Spleen (tissue), 11 donors: ENCODE measurements around the gene ARPC4. TPM values are rescaled to one million over a fixed set of nuclear protein-coding genes. Genes with fewer than 3 reads are reported as not detected.

ENCODE experiments used
- DNase-seq: peaks from one replicate; pipeline ENCODE4 v3.0.0-alpha.2; 2020
- H3K27ac ChIP-seq, 8 donors: fragments of 200-600 bp; sonication (generic) in 7 of 8; 1 replicate in 4 of 8; 2 replicates in 4 of 8; pipeline versions ENCODE4 v1.5.0 to v1.8.0; 2016 to 2021; ENCODE audit warnings: inconsistent platforms in 4 of 8, mild to moderate bottlenecking in 4 of 8, moderate library complexity in 1 of 8
- H3K27me3 ChIP-seq, 7 donors: fragments of 200-600 bp; sonication (generic) in 6 of 7; replicated peaks in 1 of 7; 1 replicate in 4 of 7; 2 replicates in 3 of 7; pipeline versions ENCODE4 v1.5.0 to v1.8.0; 2016 to 2021; ENCODE audit warnings: inconsistent platforms in 3 of 7, mild to moderate bottlenecking in 1 of 7
- H3K36me3 ChIP-seq, 6 donors: fragments of 200-600 bp; sonication (generic) in 5 of 6; 1 replicate in 4 of 6; 2 replicates in 2 of 6; pipeline versions ENCODE4 v1.5.0 to v1.8.0; 2016 to 2021; ENCODE audit warnings: inconsistent platforms in 2 of 6
- H3K4me1 ChIP-seq, 6 donors: fragments of 200-600 bp; sonication (generic) in 5 of 6; 1 replicate in 3 of 6; 2 replicates in 3 of 6; pipeline versions ENCODE4 v1.5.0 to v1.8.0; 2016 to 2021; ENCODE audit warnings: inconsistent platforms in 3 of 6
- H3K4me3 ChIP-seq, 8 donors: fragments of 200-600 bp; sonication (generic) in 7 of 8; 1 replicate in 4 of 8; 2 replicates in 4 of 8; pipeline versions ENCODE4 v1.5.0 to v1.8.0; 2016 to 2021; ENCODE audit warnings: inconsistent platforms in 4 of 8, mild to moderate bottlenecking in 4 of 8, moderate library complexity in 2 of 8
- H3K9me3 ChIP-seq, 8 donors: fragments of 200-600 bp; sonication (generic) in 7 of 8; 1 replicate in 4 of 8; 2 replicates in 4 of 8; pipeline versions ENCODE4 v1.5.0 to v1.8.0; 2016 to 2021; ENCODE audit warnings: inconsistent platforms in 4 of 8
- CTCF ChIP-seq, 11 experiments: fragments of 200-600 bp in 7 of 11; fragments of 450-650 bp in 4 of 11; sonication (generic) in 4 of 11; IDR thresholded peaks in 8 of 11; conservative IDR thresholded peaks in 3 of 11; 1 replicate in 7 of 11; 2 replicates in 4 of 11; pipeline versions ENCODE4 v1.4.0 to v1.8.0; 2016 to 2021; ENCODE audit warnings: antibody characterized with exemption in 11 of 11, inconsistent platforms in 4 of 11, mild to moderate bottlenecking in 1 of 11
- POLR2A ChIP-seq, 3 donors: fragments of 450-650 bp; IDR thresholded peaks; one replicate each; pipeline ENCODE4 v1.5.1; 2017; ENCODE audit warnings: antibody characterized with exemption in 3 of 3, mild to moderate bottlenecking in 1 of 3
- POLR2AphosphoS5 ChIP-seq, 3 donors: sonication (generic); formaldehyde crosslinking; IDR thresholded peaks; one replicate each; pipeline ENCODE4 v1.5.1; 2017; ENCODE audit warnings: antibody characterized with exemption in 3 of 3
- WGBS, 5 donors: extraction: QIAGEN DNeasy Blood & Tissue Kit in 3 of 5; methylation state at CpG; one replicate each; pipeline versions ENCODE4 v1.1.5 to v1.1.7; 2013 to 2018; 5-methylcytosine and 5-hydroxymethylcytosine counted together
- intact Hi-C: fragments of 100-400 bp; cut with DNase I; formaldehyde crosslinking; loops from one replicate; pipeline ENCODE4 v1.15.0; 2023; ENCODE audit warnings: low total_unique reads
- polyA plus RNA-seq, 3 donors: library from polyadenylated mRNA; stranded (reverse); fragments of 200-250 nt; gene quantifications; one replicate each; pipeline ENCODE4 v1.2.1, GENCODE V29; 2013
- total RNA-seq, 7 donors: library from RNA; depleted of rRNA in 3 of 7; stranded (reverse); fragments of >200 nt in 3 of 7; fragmentation: NEBNext Ultra II Directional in 4 of 7; extraction: Animal tissue kit (Norgen Biotek cat#: 25700) in 4 of 7; gene quantifications; one replicate each; pipeline versions ENCODE4 v1.1.0 to v1.2.1, GENCODE V29; 2016 to 2021
- donor health status: healthy with polysubstance abuse.
- donor health status: DM: no; HTN: no; CAD: no; lungs with moderate emphysema.
- donor health status: DM: no; HTN: no; CAD: no.
- donor health status: Bipolar disorder and iron deficiency.
- donor health status: healthy.
- donor health status: DM: no; HTN: no; CAD: no.
- donor health status: DM: yes; HTN: yes; CAD: no.

The ARPC4 gene
- total and polyA plus RNA-seq, 10 donors: 98.9 to 238 (median 185) TPM

GRCh38 chr3:9837701-9838582, 45.1 kb downstream of the ARPC4 start:
- DNase-seq: no peak
- Histone ChIP-seq H3K27me3 (no peaks in the 10 kb centered on the region), H3K36me3 (peaks cover 4 to 91% (median 62%) of the 10 kb centered on the region in 6 donors), H3K27ac (peak overlapping the region in 1 of 8 donors; percentile 17), H3K4me1 (peaks cover 2 to 26% (median 12%) of the 10 kb centered on the region in 6 donors), H3K9me3 (no peaks in the 10 kb centered on the region), H3K4me3 (no peak overlapping the region)
- WGBS, 5 donors: 59 to 77% (median 72%) methylated on average over 12 of the region's 12 CpGs
- TF ChIP-seq POLR2AphosphoS5 (IDR thresholded peaks at IDR 0.05) (peak in 2 of 3 donors; percentile 28 to 33), POLR2A (IDR thresholded peaks at IDR 0.05) (no peak)
- intact Hi-C loops: no loop called here

GRCh38 chr3:9838856-9839255, 46.0 kb downstream of the ARPC4 start:
- no peak for DNase-seq
- Histone ChIP-seq H3K9me3 (no peaks in the 10 kb centered on the region), H3K36me3 (peaks cover 4 to 82% (median 54%) of the 10 kb centered on the region in 6 donors), H3K4me3 (no peak overlapping the region), H3K27me3 (no peaks in the 10 kb centered on the region), H3K27ac (no peak overlapping the region), H3K4me1 (peaks cover 7 to 31% (median 16%) of the 10 kb centered on the region in 6 donors)
- 58 to 86% (median 77%) methylated on average over 2 to 4 of the region's 4 CpGs for WGBS, 5 donors
- intact Hi-C loops: no loop called here
- no peak for TF ChIP-seq CTCF (IDR thresholded peaks at IDR 0.05 in 8 of 11, conservative IDR thresholded peaks at IDR 0.05 in 3 of 11)

GRCh38 chr3:9841015-9841414, 48.1 kb downstream of the ARPC4 start:
- H3K36me3 ChIP-seq: peaks cover 4 to 60% (median 35%) of the 10 kb centered on the region in 6 donors
- no peak overlapping the region for H3K27ac ChIP-seq
- intact Hi-C loops: no loop called here
- no peak for DNase-seq
- H3K4me3 ChIP-seq: no peak overlapping the region
- no peaks in the 10 kb centered on the region for H3K9me3 ChIP-seq
- H3K27me3 ChIP-seq: no peaks in the 10 kb centered on the region
- peaks cover 11 to 44% (median 25%) of the 10 kb centered on the region in 6 donors for H3K4me1 ChIP-seq
- WGBS, 5 donors: 81 to 93% (median 83%) methylated on average over 8 of the region's 8 CpGs
- TF ChIP-seq POLR2AphosphoS5 (IDR thresholded peaks at IDR 0.05) (no peak), POLR2A (IDR thresholded peaks at IDR 0.05) (no peak), CTCF (IDR thresholded peaks at IDR 0.05 in 8 of 11, conservative IDR thresholded peaks at IDR 0.05 in 3 of 11) (no peak)

- DNase-seq: peak; percentile 99
- H3K9me3 ChIP-seq: no peaks in the 10 kb centered on the region
- intact Hi-C loops: no loop called here
- H3K27ac ChIP-seq: peak within 1 kb of the TSS; percentile 45 to 91 (median 81)
- WGBS, 5 donors: 0 to 2% (median 0%) methylated on average over 25 to 42 of the region's 42 CpGs
- peaks cover 11 to 38% (median 20%) of the 10 kb centered on the region in 6 donors for H3K4me1 ChIP-seq
- H3K4me3 ChIP-seq: peak within 1 kb of the TSS; percentile 70 to 96 (median 85)
- no peaks in the 10 kb centered on the region for H3K27me3 ChIP-seq
- H3K36me3 ChIP-seq: peaks cover 4 to 32% (median 27%) of the 10 kb centered on the region in 6 donors
- TF ChIP-seq POLR2AphosphoS5 (IDR thresholded peaks at IDR 0.05) (peak; percentile 92 to 93 (median 93)), POLR2A (IDR thresholded peaks at IDR 0.05) (no peak), CTCF (IDR thresholded peaks at IDR 0.05 in 8 of 11, conservative IDR thresholded peaks at IDR 0.05 in 3 of 11) (peak in 2 of 11 experiments; percentile 10 to 21)
Observed at GRCh38 chr3:9843715-9844438, 51.0 kb downstream of the ARPC4 start, which contains the start of gene RPUSD3. RPUSD3 (minus strand) TSS chr3:9844008; CDS start chr3:9843990, 18 bp downstream.
